ENCODE results near the gene PDLIM5.
"Not testable (repeated sequence)": the region's sequence is repeated elsewhere in the genome, so short reads cannot be mapped to it uniquely, and the experiment has no call there.

Gene PDLIM5

GRCh38 chr4:94605241-94605805 lies 153.6 kb downstream of the PDLIM5 start:
- DNase-seq = no peak

- DNase-seq = no peak
Measured at GRCh38 chr4:94610145-94610544, 158.4 kb downstream of the PDLIM5 start.

- DNase-seq = no peak
Measured at GRCh38 chr4:94613248-94613647, 161.5 kb downstream of the PDLIM5 start.

- no peak for DNase-seq
Measured at GRCh38 chr4:94615451-94615850, 163.7 kb downstream of the PDLIM5 start.

GRCh38 chr4:94621491-94622080 lies 169.8 kb downstream of the PDLIM5 start:
- no peak for DNase-seq

GRCh38 chr4:94623126-94623911 lies 171.6 kb downstream of the PDLIM5 start:
- DNase-seq = no peak

GRCh38 chr4:94626942-94627341 lies 175.2 kb downstream of the PDLIM5 start:
- no peak for DNase-seq

- not testable (repeated sequence) for DNase-seq
Measured at GRCh38 chr4:94629058-94629457, 177.3 kb downstream of the PDLIM5 start.

- no peak for DNase-seq
Measured at GRCh38 chr4:94629837-94630236, 178.1 kb downstream of the PDLIM5 start.

GRCh38 chr4:94634271-94634670 lies 182.5 kb downstream of the PDLIM5 start:
- DNase-seq = no peak

GRCh38 chr4:94635177-94635576 lies 183.4 kb downstream of the PDLIM5 start:
- no peak for DNase-seq

- DNase-seq = no peak
Measured at GRCh38 chr4:94636004-94636403, 184.3 kb downstream of the PDLIM5 start.

- DNase-seq = no peak
Measured at GRCh38 chr4:94639298-94639697, 187.6 kb downstream of the PDLIM5 start.

- DNase-seq = no peak
Measured at GRCh38 chr4:94640151-94640550, 188.4 kb downstream of the PDLIM5 start.

GRCh38 chr4:94641702-94642560 lies 190.2 kb downstream of the PDLIM5 start:
- DNase-seq = no peak

- no peak for DNase-seq
Measured at GRCh38 chr4:94642561-94642866, 190.8 kb downstream of the PDLIM5 start.

GRCh38 chr4:94648699-94649098 lies 197.0 kb downstream of the PDLIM5 start:
- DNase-seq = no peak

GRCh38 chr4:94649381-94650133 lies 197.8 kb downstream of the PDLIM5 start:
- no peak for DNase-seq

- DNase-seq = no peak
Measured at GRCh38 chr4:94650134-94650495, 198.4 kb downstream of the PDLIM5 start.

GRCh38 chr4:94650690-94651089 lies 198.9 kb downstream of the PDLIM5 start:
- DNase-seq = no peak

GRCh38 chr4:94653095-94653649 lies 201.4 kb downstream of the PDLIM5 start:
- no peak for DNase-seq

GRCh38 chr4:94653984-94654609 lies 202.4 kb downstream of the PDLIM5 start:
- no peak for DNase-seq

Measured in NCI-H1048 (cell line).